GM18505 (cell line): Measurements from ENCODE around the gene LGMN.
"Not testable (repeated sequence)": the region's sequence is repeated elsewhere in the genome, so short reads cannot be mapped to it uniquely, and the experiment has no call there.

Source experiments
- ATAC-seq: cut with Tn5 transposase; IDR thresholded peaks from one replicate; pipeline ENCODE4 v1.9.1; 2021; ENCODE audit not compliant: unreplicated experiment
- POLR2A ChIP-seq: IDR thresholded peaks from 4 replicates; pipeline ENCODE4 v1.6.1; 2011; ENCODE audit warnings: borderline replicate concordance; ENCODE audit not compliant: insufficient read depth, insufficient read length; ENCODE audit errors: extremely low read depth

Gene LGMN

DNA sequence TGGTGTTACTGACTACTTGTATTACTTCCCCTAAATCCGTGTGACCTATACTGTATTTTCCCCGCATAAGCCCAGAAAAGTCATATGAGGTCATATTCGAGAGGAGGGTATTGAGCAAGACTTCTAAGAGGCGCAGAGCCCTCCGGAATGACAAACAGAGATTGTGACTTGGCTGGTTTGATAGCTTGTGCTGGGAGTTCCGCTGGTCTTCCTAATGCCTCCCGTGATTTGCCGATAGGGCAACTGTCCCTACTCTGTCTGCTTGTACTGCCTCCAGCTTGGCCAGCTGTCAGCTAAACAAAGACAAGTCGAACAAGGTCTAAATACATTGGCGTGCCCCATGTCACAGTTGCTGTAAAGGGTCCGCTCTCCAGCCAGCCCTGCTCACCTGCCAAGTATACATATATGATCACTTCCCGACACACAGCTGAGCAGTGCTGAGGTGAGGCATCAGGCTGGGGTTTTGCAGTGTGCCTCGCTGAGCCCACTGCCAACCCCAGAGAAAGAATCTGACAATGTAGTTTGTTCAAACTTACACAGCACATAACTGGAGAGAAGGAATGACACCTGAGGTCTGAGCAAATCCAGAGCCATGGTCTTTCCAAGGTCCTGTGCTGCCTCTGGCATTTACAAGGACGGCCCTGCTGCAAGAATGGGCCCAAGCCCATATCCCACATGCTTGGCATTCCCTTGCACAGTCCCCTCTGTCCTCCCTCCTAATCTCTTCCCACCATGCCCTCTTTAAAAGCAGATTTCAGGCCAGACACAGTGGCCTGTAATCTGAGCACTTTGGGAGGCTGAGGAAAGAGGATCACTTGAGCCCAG, 23.7 kb downstream of the LGMN start:
- no peak for TF ChIP-seq POLR2A
- ATAC-seq, result no peak

DNA sequence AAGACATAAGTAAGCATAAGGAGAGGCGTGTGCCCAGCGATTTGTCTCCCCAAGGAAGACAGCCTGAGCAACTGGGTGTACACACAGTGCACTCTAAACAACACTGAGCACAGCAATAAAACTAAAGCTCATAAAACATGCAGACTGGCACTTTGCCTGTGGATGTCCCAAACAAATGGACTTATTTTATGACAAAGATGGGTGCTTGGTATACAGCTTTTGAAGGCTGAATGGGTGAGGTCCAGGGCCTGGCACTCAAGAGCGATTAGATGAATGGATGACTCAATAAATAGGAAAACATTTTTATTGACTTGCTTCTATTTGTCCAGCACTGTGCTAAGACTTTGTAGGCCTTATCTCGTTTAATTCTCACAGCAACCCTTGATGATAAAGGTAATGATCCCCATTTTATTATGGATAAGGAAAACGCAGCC, 28.5 kb downstream of the LGMN start:
- ATAC-seq, result no peak

DNA sequence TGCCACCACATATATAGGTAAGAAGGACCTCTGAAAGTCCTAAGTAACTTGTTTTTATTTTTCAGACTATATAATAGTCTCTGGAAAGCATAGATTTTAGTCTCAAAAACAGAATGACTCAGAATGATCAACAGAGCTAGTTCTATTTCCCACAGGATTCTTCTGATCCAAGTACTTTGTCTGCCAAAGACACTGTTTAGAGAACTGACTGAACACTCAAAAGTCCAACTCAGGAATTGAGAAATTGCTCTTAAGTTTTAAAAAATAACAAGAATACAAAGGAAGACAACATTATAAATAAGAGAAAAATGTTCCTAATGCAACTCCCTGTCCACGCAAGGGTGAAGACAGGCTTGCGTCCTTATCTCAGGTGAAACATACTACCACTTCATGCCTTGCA, 29.0 kb downstream of the LGMN start:
- no peak for TF ChIP-seq POLR2A
- no peak for ATAC-seq

More for the DNA sequence above, 28.5 kb downstream of the LGMN start:
- no peak for TF ChIP-seq POLR2A

DNA sequence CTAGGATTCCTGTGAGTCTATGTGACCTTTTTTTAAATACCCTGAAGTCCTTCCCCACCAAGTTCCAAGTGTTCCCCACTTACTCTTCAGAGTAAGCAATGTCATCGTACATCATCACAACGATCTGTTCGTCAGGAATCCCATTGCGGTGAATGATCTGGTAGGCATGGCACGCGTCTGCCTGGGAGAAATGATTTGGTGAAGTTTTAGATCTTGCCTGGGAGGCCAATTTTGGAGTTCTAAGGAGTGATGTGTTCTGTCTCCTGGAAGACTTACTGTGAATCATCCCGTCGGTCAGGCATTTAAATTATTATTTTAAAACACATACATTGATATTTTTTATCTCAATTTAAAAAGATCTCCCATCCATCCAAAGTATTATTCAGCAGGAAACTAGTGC, 29.8 kb downstream of the LGMN start:
- no peak for TF ChIP-seq POLR2A
- ATAC-seq, result no peak

DNA sequence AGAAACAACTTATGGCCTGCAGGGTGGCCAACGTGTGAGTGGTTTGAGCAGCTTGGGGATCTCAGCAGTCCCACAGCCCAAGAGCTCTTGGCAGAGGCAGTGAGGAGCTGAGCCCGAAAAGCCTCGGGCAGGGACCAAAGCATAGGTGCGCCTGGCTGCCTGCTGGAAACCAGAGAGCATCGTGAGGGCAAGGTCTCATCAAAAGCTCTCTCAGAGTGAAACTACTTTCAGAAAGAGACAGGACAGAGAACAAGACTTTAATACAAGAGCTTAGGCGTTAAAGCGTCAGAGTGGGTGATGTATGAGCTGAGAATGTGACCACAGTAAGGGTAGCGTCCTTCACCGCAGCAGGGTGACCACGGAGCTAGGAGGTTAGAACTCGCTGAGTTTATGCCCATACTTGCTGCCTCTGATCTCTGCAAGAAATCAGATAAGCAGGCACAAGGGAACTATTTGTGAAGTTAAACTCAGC, 30.8 kb downstream of the LGMN start:
- ATAC-seq, result no peak
- TF ChIP-seq POLR2A, result no peak

DNA sequence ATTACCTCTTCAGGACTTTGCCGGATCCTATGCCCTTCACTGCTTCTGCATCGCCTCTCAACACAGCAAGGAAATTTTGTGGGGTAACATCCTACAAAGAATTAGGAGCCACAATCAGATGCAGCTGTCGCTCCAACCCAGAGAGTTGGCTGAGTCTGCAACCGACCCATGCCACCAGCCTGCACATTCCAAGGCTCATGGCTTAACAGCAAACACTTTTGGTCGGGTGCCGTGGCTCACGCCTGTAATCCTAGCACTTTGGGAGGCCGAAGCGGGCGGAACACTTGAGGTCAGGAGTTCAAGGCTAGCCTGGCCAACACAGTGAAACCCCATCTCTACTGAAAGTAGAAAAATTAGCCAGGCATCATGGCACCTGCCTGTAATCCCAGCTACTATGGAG, 32.3 kb downstream of the LGMN start:
- ATAC-seq, result no peak
- TF ChIP-seq POLR2A, result no peak

DNA sequence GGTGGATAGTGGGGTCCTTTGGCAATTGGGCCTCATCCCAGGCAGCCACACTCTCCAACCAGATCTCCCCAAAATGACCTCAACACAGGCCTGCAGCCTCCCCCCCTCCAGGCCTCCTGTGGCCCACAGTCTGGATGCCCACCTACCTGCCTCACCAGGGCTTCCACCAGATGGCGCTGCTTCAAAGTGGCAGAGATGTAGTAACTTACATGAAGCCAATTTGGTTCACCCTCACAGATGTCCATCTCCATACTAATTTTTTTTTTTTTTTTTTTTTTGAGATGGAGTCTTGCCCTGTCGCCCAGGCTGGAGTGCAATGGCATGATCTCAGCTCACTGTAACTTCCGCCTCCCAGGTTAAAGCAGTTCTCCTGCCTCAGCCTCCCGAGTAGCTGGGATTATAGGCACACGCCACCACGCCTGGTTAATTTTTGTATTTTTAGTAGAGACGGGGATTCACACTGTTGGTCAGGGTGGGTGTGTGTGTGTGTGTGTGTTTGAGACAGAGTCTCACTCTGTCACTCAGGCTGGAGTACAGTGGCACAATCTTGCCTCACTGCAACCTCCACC, 33.6 kb downstream of the LGMN start:
- ATAC-seq, result not testable (repeated sequence)

DNA sequence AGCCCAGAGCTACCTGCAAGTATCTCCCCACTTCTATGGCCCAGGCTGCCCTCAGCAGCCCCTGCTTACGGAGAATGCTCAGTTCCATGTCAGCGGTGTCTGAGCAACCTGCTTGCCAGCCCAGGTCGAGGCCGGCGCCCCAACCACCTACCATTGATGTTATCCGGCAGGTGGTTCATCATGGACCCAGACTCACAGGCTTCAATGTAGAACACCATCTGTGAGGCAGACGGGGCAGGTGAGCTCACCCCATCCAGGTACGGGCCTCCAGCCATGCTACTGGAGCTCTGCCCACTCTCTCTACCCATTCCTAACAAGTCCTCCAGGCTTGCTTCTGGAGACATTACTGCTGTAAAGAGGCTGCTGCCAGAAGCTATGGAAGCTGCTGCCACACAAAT, 35.8 kb downstream of the LGMN start:
- no peak for TF ChIP-seq POLR2A
- ATAC-seq, result no peak

DNA sequence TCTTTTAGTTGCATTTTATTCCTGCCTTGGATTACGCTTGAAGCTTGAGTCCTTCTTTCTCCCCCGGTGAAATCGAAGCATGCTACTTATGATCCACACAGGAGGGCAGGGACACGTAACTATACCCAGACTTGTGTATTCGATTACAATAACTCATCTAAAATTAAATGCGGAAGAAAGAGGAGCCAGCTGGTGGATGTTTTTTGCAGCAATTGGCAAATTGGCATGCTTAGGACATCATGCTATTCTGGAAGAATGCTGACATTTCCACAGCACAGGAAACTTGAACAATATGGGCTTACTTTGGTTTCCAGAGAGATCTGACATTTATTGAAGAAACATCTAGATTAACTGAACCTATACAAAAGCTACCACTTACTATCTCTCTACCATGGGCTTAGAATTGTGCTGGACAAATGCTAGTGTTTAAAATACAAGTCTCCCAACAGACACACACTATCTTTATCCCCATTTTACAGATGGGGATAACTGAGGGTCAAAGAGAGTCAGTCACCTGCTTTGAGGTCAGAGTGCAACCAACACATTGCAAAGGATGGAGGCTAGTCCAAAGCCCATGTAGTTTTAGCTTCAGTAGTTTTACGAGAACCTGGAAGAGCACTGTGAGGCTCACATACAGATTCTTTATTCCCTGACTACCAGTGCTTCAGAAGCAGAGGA, 36.3 kb downstream of the LGMN start:
- no peak for ATAC-seq
- no peak for TF ChIP-seq POLR2A

DNA sequence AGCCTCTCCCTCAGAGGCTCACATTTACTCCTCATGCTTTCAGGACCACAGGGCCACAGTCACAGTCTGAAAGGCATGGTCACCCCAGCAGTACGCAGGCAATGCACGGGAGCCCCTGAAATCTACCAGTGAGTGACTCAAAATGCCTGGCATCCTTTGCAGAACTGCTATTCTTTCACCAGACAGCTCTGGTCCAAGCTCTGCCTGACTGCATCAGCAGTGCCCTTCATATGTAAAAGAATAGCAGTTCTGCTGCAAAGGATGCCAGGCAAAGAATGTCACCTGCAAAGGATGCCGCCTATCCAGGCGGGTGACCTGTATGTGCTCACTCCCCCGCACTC, 38.5 kb downstream of the LGMN start:
- no peak for TF ChIP-seq POLR2A
- no peak for ATAC-seq

DNA sequence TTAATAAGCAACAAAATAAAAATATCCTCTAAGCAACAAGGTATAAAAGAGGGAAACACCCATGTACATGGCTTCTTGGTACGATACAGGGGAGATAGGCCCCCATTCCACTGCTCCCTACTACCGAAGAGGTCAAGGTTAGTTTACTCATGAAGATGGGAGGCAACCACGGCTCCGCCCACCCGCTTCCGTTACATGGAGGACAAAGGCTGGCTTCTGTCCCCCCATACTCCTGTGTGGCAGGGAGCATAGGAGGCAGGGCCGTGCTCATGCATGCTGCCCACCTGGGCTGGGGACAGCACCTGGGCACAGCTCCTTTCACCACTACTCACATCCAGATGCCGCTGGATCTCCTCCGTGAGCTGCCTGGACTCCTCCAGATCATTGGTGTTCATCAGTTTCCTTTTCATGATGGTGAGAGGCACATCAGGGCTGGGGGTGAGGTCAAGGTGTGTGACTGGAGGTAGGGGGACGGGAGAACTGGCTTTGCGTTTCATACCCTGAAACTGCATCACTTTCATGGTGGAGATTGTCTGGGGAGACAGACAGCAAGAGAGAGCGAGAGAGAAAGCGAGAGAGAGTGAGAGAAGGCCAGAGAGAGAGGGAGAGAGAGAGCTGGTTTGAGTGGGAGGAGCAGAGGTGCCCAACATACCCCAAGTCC, 39.0 kb downstream of the LGMN start:
- no peak for ATAC-seq
- no peak for TF ChIP-seq POLR2A

DNA sequence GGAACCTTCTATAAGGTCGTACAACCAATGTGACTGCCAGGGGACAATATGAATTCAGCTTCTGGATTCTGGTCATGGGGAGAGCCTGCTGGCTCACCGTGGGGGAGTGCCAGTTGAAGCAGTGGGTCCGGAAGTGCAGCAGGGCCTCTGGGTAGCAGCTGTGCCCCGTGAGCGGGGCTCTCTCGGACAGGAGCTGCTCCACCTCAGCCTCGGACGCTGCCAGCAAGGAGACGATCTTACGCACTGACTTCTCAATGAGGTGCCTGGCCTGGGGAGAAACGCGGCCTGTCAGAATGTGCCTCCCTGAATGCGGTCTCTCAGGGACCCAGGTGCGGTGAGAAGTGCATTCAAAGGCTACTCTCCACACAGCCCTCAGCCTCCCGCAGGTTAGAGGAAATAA, 42.0 kb downstream of the LGMN start:
- TF ChIP-seq POLR2A, result no peak
- ATAC-seq, result no peak

DNA sequence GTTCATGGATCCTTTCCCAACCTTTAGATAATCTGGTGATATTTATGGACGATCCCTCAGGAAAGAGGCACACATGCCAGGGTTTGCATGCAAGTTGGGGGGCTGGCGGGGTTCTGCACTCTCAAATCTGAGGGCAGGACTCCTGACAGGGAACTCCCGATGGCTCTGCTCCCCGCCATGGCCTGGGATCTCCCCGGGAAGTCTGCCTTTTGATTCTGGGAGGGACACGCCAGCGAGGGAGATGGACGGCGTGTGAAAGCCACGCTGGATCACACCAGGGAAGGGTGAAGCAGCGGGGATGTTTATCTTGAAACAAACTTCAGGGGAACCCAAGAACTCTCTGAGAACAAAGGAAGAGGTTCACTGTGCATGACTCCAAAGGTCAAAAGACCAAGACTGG, 43.6 kb downstream of the LGMN start:
- no peak for ATAC-seq
- TF ChIP-seq POLR2A, result no peak
